Measurements from ENCODE around the gene CCDC3. TPM values are rescaled to one million over a fixed set of nuclear protein-coding genes. Genes with fewer than 3 reads are reported as not detected.

CCDC3 gene
- total and polyA plus RNA-seq, 4 donors, result 2.2 to 12.3 (median 6.6) TPM

- Histone ChIP-seq H3K4me3 (ENCODE audit: low read depth in 1 of 3, low read length in 3 of 3) (no peak overlapping the region), H3K9me3 (ENCODE audit: control insufficient read depth in 4 of 4, low read length in 3 of 4) (no peaks in the 10 kb centered on the region), H3K4me1 (ENCODE audit: control insufficient read depth in 4 of 4, insufficient read depth in 4 of 4, low read length in 3 of 4) (no peaks in the 10 kb centered on the region), H3K27me3 (ENCODE audit: control insufficient read depth in 4 of 4, insufficient read depth in 4 of 4, low read length in 3 of 4) (no peaks in the 10 kb centered on the region), H3K27ac (ENCODE audit: low read depth in 1 of 2, low read length in 2 of 2) (no peak overlapping the region), H3K36me3 (ENCODE audit: control insufficient read depth in 4 of 4, insufficient read depth in 3 of 4, low read depth in 1 of 4, low read length in 3 of 4) (no peaks in the 10 kb centered on the region), H3K9ac (ENCODE audit: low read depth in 1 of 2, low read length in 2 of 2) (no peak overlapping the region)
- 97% methylated on average over 5 of the region's 5 CpGs for WGBS
- DNase-seq (ENCODE audit: low spot score), result peak; percentile 22
- TF ChIP-seq, protein P1, sequence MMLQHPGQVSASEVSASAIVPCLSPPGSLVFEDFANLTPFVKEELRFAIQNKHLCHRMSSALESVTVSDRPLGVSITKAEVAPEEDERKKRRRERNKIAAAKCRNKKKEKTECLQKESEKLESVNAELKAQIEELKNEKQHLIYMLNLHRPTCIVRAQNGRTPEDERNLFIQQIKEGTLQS (IDR thresholded peaks at IDR 0.05), result no peak
- no peak for TF ChIP-seq FOXA1 (IDR thresholded peaks at IDR 0.05)
- TF ChIP-seq MAX (IDR thresholded peaks at IDR 0.05), result no peak
- TF ChIP-seq RXRA (IDR thresholded peaks at IDR 0.05), result no peak
- TF ChIP-seq FOXA2 (IDR thresholded peaks at IDR 0.05), result no peak
- no peak for TF ChIP-seq HNF4A (conservative IDR thresholded peaks at IDR 0.05)
- TF ChIP-seq CTCF (IDR thresholded peaks at IDR 0.05; ENCODE audit: low read depth, low read length, missing input control), result no peak
- TF ChIP-seq JUND (IDR thresholded peaks at IDR 0.05), result no peak
- no peak for TF ChIP-seq NR2F2 (IDR thresholded peaks at IDR 0.05)
- no peak for TF ChIP-seq EGR1 (IDR thresholded peaks at IDR 0.05; ENCODE audit: low read depth in 2 of 2)
- no peak for TF ChIP-seq TAF1 (conservative IDR thresholded peaks at IDR 0.05)
- TF ChIP-seq RAD21 (IDR thresholded peaks at IDR 0.05), result no peak
- TF ChIP-seq ZBTB33 (IDR thresholded peaks at IDR 0.05), result no peak
- TF ChIP-seq YY1 (IDR thresholded peaks at IDR 0.05), result no peak
- no peak for TF ChIP-seq GABPA (IDR thresholded peaks at IDR 0.05 in 1 of 2, conservative IDR thresholded peaks at IDR 0.05 in 1 of 2)
- TF ChIP-seq, protein P2, sequence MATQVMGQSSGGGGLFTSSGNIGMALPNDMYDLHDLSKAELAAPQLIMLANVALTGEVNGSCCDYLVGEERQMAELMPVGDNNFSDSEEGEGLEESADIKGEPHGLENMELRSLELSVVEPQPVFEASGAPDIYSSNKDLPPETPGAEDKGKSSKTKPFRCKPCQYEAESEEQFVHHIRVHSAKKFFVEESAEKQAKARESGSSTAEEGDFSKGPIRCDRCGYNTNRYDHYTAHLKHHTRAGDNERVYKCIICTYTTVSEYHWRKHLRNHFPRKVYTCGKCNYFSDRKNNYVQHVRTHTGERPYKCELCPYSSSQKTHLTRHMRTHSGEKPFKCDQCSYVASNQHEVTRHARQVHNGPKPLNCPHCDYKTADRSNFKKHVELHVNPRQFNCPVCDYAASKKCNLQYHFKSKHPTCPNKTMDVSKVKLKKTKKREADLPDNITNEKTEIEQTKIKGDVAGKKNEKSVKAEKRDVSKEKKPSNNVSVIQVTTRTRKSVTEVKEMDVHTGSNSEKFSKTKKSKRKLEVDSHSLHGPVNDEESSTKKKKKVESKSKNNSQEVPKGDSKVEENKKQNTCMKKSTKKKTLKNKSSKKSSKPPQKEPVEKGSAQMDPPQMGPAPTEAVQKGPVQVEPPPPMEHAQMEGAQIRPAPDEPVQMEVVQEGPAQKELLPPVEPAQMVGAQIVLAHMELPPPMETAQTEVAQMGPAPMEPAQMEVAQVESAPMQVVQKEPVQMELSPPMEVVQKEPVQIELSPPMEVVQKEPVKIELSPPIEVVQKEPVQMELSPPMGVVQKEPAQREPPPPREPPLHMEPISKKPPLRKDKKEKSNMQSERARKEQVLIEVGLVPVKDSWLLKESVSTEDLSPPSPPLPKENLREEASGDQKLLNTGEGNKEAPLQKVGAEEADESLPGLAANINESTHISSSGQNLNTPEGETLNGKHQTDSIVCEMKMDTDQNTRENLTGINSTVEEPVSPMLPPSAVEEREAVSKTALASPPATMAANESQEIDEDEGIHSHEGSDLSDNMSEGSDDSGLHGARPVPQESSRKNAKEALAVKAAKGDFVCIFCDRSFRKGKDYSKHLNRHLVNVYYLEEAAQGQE (IDR thresholded peaks at IDR 0.05), result no peak
- TF ChIP-seq HNF4G (IDR thresholded peaks at IDR 0.05), result no peak
Measured at GRCh38 chr10:12924911-12925310, 76.6 kb downstream of the CCDC3 start.

Measured in liver (tissue), 9 donors.